IPS-18c (cell line): ENCODE data around the gene FGF19.

ENCODE experiments used
- H3K4me3 ChIP-seq: 2 replicates; pipeline ENCODE4 v1.7.0; 2013; ENCODE audit warnings: low read depth, mild to moderate bottlenecking, low read length, moderate library complexity; ENCODE audit not compliant: insufficient read depth
- H3K9me3 ChIP-seq: one replicate; pipeline ENCODE4 v1.6.1; 2013; ENCODE audit warnings: mild to moderate bottlenecking, low read length, moderate library complexity; ENCODE audit not compliant: control insufficient read depth, insufficient read depth

Gene FGF19

GRCh38 chr11:69666261-69666660, 37.6 kb downstream of the FGF19 start:
- H3K9me3 ChIP-seq, result no peaks in the 10 kb centered on the region
- H3K4me3 ChIP-seq, result no peak overlapping the region

GRCh38 chr11:69665669-69666068, 38.2 kb downstream of the FGF19 start:
- no peaks in the 10 kb centered on the region for H3K9me3 ChIP-seq
- no peak overlapping the region for H3K4me3 ChIP-seq

GRCh38 chr11:69664901-69665300, 38.9 kb downstream of the FGF19 start:
- H3K4me3 ChIP-seq, result no peak overlapping the region
- no peaks in the 10 kb centered on the region for H3K9me3 ChIP-seq

GRCh38 chr11:69664103-69664775, 39.6 kb downstream of the FGF19 start:
- Histone ChIP-seq H3K9me3 (no peaks in the 10 kb centered on the region), H3K4me3 (no peak overlapping the region)

GRCh38 chr11:69663326-69663725, 40.5 kb downstream of the FGF19 start:
- no peak overlapping the region for H3K4me3 ChIP-seq
- H3K9me3 ChIP-seq, result no peaks in the 10 kb centered on the region

GRCh38 chr11:69662806-69663205, 41.0 kb downstream of the FGF19 start:
- H3K9me3 ChIP-seq, result no peaks in the 10 kb centered on the region
- no peak overlapping the region for H3K4me3 ChIP-seq

- Histone ChIP-seq H3K4me3 (no peak overlapping the region), H3K9me3 (no peaks in the 10 kb centered on the region)
Observed at GRCh38 chr11:69662021-69662698, 41.7 kb downstream of the FGF19 start.

GRCh38 chr11:69661413-69661715, 42.5 kb downstream of the FGF19 start:
- Histone ChIP-seq H3K9me3 (no peaks in the 10 kb centered on the region), H3K4me3 (no peak overlapping the region)

- Histone ChIP-seq H3K4me3 (no peak overlapping the region), H3K9me3 (no peaks in the 10 kb centered on the region)
Observed at GRCh38 chr11:69660001-69660500, 43.8 kb downstream of the FGF19 start.

- no peak overlapping the region for H3K4me3 ChIP-seq
- H3K9me3 ChIP-seq, result no peaks in the 10 kb centered on the region
Observed at GRCh38 chr11:69659591-69659990, 44.2 kb downstream of the FGF19 start.

GRCh38 chr11:69658626-69659450, 45.0 kb downstream of the FGF19 start:
- Histone ChIP-seq H3K9me3 (no peaks in the 10 kb centered on the region), H3K4me3 (no peak overlapping the region)

GRCh38 chr11:69657911-69658625, 45.8 kb downstream of the FGF19 start:
- Histone ChIP-seq H3K4me3 (no peak overlapping the region), H3K9me3 (no peaks in the 10 kb centered on the region)

GRCh38 chr11:69657456-69657910, 46.3 kb downstream of the FGF19 start:
- Histone ChIP-seq H3K4me3 (no peak overlapping the region), H3K9me3 (no peaks in the 10 kb centered on the region)

- H3K4me3 ChIP-seq, result no peak overlapping the region
- H3K9me3 ChIP-seq, result no peaks in the 10 kb centered on the region
Observed at GRCh38 chr11:69656536-69657455, 47.0 kb downstream of the FGF19 start.

- no peaks in the 10 kb centered on the region for H3K9me3 ChIP-seq
- no peak overlapping the region for H3K4me3 ChIP-seq
Observed at GRCh38 chr11:69655479-69656428, 48.1 kb downstream of the FGF19 start.
